ENCODE measurements around the gene ITK. TPM values are rescaled to one million over a fixed set of nuclear protein-coding genes. Genes with fewer than 3 reads are reported as not detected.

ITK gene
- total RNA-seq, 1 donor: not detected

DNA sequence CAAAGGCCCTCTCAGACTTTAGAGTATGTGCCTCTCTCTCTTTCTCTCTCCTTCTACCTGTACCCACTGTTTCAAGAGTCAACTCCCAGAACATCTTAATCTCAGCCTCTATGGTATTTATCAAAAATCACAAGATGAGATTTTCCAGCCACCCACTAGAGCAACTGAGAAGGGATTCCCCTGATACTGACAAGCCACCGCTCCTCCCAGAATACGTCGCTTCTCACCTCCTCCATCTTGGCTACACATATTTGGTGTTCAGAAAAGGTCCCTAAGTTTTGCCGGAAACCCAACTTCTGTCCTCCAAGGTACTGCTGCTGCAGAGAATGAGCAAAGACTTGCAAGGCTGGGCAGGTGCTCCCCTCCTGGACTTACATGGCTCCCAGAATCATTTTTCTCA is 20.6 kb upstream of the ITK start:
- H3K79me2 ChIP-seq (ENCODE audit: insufficient read depth, low read length): no peaks in the 10 kb centered on the region
- no peaks in the 10 kb centered on the region for H3K9me3 ChIP-seq (ENCODE audit: low read depth, low read length)
- no peaks in the 10 kb centered on the region for H3K36me3 ChIP-seq (ENCODE audit: insufficient read depth, low read length)
- no peaks in the 10 kb centered on the region for H4K20me1 ChIP-seq (ENCODE audit: insufficient read depth, low read length)
- no peak overlapping the region for H3K4me3 ChIP-seq (ENCODE audit: insufficient read depth, low read length)
- TF ChIP-seq, protein P1, sequence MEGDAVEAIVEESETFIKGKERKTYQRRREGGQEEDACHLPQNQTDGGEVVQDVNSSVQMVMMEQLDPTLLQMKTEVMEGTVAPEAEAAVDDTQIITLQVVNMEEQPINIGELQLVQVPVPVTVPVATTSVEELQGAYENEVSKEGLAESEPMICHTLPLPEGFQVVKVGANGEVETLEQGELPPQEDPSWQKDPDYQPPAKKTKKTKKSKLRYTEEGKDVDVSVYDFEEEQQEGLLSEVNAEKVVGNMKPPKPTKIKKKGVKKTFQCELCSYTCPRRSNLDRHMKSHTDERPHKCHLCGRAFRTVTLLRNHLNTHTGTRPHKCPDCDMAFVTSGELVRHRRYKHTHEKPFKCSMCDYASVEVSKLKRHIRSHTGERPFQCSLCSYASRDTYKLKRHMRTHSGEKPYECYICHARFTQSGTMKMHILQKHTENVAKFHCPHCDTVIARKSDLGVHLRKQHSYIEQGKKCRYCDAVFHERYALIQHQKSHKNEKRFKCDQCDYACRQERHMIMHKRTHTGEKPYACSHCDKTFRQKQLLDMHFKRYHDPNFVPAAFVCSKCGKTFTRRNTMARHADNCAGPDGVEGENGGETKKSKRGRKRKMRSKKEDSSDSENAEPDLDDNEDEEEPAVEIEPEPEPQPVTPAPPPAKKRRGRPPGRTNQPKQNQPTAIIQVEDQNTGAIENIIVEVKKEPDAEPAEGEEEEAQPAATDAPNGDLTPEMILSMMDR (IDR thresholded peaks at IDR 0.05; ENCODE audit: extremely low read depth, low read depth, low read length): no peak
- no peaks in the 10 kb centered on the region for H3K4me1 ChIP-seq (ENCODE audit: insufficient read depth, low read length)
- no peak for DNase-seq (ENCODE audit: insufficient read length, low spot score, missing footprints)
- H3K4me2 ChIP-seq (ENCODE audit: insufficient read depth, low read length): no peak overlapping the region
- peaks cover 23% of the 10 kb centered on the region for H3K27me3 ChIP-seq (ENCODE audit: insufficient read depth, low read length)
- H3K27ac ChIP-seq (ENCODE audit: low read depth, low read length): no peak overlapping the region
- no peak overlapping the region for H2AFZ ChIP-seq (ENCODE audit: low read length)

GRCh38 chr5:157161996-157162395 is 18.6 kb upstream of the ITK start:
- H3K79me2 ChIP-seq (ENCODE audit: insufficient read depth, low read length): no peaks in the 10 kb centered on the region
- no peaks in the 10 kb centered on the region for H3K9me3 ChIP-seq (ENCODE audit: low read depth, low read length)
- no peak overlapping the region for H3K4me2 ChIP-seq (ENCODE audit: insufficient read depth, low read length)
- H3K36me3 ChIP-seq (ENCODE audit: insufficient read depth, low read length): no peaks in the 10 kb centered on the region
- H2AFZ ChIP-seq (ENCODE audit: low read length): no peak overlapping the region
- TF ChIP-seq, protein P1 (IDR thresholded peaks at IDR 0.05; ENCODE audit: extremely low read depth, low read depth, low read length): no peak
- H3K4me3 ChIP-seq (ENCODE audit: insufficient read depth, low read length): no peak overlapping the region
- peaks cover 14% of the 10 kb centered on the region for H3K27me3 ChIP-seq (ENCODE audit: insufficient read depth, low read length)
- no peak overlapping the region for H3K27ac ChIP-seq (ENCODE audit: low read depth, low read length)
- no peaks in the 10 kb centered on the region for H4K20me1 ChIP-seq (ENCODE audit: insufficient read depth, low read length)
- H3K4me1 ChIP-seq (ENCODE audit: insufficient read depth, low read length): no peaks in the 10 kb centered on the region
- DNase-seq (ENCODE audit: insufficient read length, low spot score, missing footprints): no peak

GRCh38 chr5:157162919-157163510 is 17.6 kb upstream of the ITK start:
- no peak overlapping the region for H3K27ac ChIP-seq (ENCODE audit: low read depth, low read length)
- H3K4me2 ChIP-seq (ENCODE audit: insufficient read depth, low read length): no peak overlapping the region
- H2AFZ ChIP-seq (ENCODE audit: low read length): no peak overlapping the region
- H3K9me3 ChIP-seq (ENCODE audit: low read depth, low read length): no peaks in the 10 kb centered on the region
- H4K20me1 ChIP-seq (ENCODE audit: insufficient read depth, low read length): no peaks in the 10 kb centered on the region
- no peak for DNase-seq (ENCODE audit: insufficient read length, low spot score, missing footprints)
- no peaks in the 10 kb centered on the region for H3K79me2 ChIP-seq (ENCODE audit: insufficient read depth, low read length)
- no peaks in the 10 kb centered on the region for H3K4me1 ChIP-seq (ENCODE audit: insufficient read depth, low read length)
- H3K27me3 ChIP-seq (ENCODE audit: insufficient read depth, low read length): peaks cover 14% of the 10 kb centered on the region
- H3K36me3 ChIP-seq (ENCODE audit: insufficient read depth, low read length): no peaks in the 10 kb centered on the region
- H3K4me3 ChIP-seq (ENCODE audit: insufficient read depth, low read length): no peak overlapping the region
- TF ChIP-seq, protein P1 (IDR thresholded peaks at IDR 0.05; ENCODE audit: extremely low read depth, low read depth, low read length): no peak

- Histone ChIP-seq H3K4me2 (ENCODE audit: insufficient read depth, low read length) (no peak overlapping the region), H3K36me3 (ENCODE audit: insufficient read depth, low read length) (no peaks in the 10 kb centered on the region), H2AFZ (ENCODE audit: low read length) (no peak overlapping the region), H3K27me3 (ENCODE audit: insufficient read depth, low read length) (peaks cover 13% of the 10 kb centered on the region), H3K4me1 (ENCODE audit: insufficient read depth, low read length) (no peaks in the 10 kb centered on the region), H3K4me3 (ENCODE audit: insufficient read depth, low read length) (no peak overlapping the region), H3K79me2 (ENCODE audit: insufficient read depth, low read length) (no peaks in the 10 kb centered on the region), H3K27ac (ENCODE audit: low read depth, low read length) (no peak overlapping the region), H3K9me3 (ENCODE audit: low read depth, low read length) (no peaks in the 10 kb centered on the region), H4K20me1 (ENCODE audit: insufficient read depth, low read length) (no peaks in the 10 kb centered on the region)
- TF ChIP-seq, protein P1 (IDR thresholded peaks at IDR 0.05; ENCODE audit: extremely low read depth, low read depth, low read length): no peak
- no peak for DNase-seq (ENCODE audit: insufficient read length, low spot score, missing footprints)
Measured at GRCh38 chr5:157164521-157164920, 16.1 kb upstream of the ITK start.

Data from osteoblast (primary cell).